ENCODE measurements around the gene ARHGAP5.

The ARHGAP5 gene

GRCh38 chr14:32185097-32185496 lies 108.0 kb downstream of the ARHGAP5 start:
- DNase-seq, result no peak

DNA sequence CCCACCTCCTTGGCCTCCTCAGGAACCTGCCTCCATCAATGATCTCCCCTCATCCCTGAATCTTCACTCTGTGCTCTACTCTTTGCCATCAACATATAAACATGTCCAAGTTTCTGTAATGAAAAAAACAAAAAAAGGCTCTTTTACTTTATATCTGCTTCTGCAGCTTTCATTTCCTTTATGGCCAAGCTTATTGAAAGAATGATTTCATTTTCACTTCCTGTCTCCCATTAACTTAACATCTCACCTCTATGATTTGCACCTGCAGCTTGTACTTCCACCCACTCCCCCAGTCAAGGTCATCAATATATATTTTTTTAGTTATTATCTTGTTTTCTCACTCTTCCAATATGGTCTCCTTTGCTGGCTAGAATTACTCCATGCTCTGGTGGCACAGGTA lies 109.1 kb downstream of the ARHGAP5 start:
- no peak for DNase-seq

GRCh38 chr14:32189811-32190210 lies 112.7 kb downstream of the ARHGAP5 start:
- no peak for DNase-seq

DNA sequence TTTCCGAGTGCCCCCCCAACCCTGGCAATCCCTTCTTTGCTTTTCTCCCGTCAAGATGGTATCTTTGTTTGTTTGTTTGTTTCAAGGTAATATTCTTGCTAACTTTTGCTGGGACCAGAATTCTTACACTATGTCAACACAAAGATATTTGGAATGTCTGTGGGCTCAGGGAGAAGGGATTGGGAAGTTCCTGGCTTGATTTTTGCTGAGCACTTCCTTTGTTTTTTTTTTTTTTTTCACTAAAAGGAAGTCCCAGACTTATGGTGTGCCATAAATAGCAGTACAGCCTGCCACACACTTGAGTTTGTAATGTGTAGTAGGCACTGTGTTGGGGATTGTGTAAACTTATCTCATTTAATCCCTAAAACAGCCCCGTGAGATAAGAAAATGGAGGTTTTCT lies 113.6 kb downstream of the ARHGAP5 start:
- DNase-seq, result no peak

DNA sequence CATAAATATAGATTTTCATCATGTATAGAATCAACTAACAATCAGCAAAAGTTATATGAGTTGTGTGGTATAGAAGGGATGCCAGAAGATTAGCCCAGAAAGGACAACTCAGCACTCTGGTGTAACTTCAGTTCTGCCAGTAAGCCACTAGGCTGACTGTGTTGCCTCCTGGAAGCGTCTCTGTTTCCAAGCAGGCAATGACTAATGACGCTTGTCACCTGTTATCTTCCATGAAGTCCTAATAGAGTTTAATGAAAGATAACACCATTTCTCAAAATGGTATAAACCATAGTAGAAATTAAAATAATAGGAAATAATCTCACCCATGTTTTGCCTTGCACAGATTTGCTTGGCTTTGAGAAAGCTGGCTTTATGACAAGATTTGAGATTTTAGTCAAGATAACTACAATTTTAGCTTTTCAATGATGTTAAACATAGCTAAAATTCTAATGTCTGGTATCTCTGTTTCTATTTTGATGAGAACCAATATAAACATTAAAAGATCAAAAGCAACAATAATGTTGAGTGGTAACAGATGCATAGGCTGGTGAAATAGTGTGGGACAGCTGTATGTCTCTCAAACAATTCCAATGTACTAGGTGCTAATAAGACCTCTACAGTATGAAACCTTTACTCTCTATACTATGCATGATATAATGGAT lies 115.7 kb downstream of the ARHGAP5 start:
- DNase-seq, result no peak

DNA sequence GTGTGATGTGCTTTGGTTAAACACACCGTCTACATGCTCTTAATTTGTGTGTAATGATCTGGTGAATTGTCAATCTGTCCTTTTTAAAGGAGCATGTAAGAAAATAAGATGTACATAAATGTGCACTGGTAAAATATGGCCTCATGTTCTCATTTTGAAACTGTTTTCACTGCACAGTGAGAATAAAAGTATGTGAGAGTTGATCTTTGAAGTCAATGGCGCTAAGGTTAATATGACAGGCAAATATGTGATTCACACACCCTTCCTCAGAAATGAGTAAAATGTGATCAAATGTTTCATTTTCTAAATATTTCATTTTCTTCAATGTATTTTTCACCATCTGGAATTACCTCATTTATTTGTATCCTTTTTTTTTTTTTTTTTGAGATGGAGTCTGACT lies 116.4 kb downstream of the ARHGAP5 start:
- no peak for DNase-seq

DNA sequence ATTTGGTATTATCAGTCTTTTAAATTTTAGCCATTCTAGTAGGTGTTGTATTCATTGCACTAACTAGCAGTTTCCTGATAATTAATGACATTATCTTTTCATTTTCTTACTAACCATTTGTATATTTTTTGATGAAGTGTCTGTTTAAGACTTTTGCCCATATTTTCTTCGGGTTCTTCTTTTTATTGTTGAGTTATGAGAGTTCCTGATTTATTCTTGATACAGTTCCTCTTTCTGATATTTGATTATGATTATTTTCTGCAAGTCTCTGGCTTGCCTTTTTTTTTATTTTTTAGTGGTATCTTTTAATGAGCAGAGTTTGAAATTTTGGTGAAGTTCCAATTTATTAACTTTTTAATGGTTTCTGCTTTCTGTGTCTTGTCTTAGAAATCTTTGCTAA lies 118.5 kb downstream of the ARHGAP5 start:
- DNase-seq, result no peak

GRCh38 chr14:32197919-32198318 lies 120.8 kb downstream of the ARHGAP5 start:
- DNase-seq, result no peak

- DNase-seq, result no peak
Measured at GRCh38 chr14:32200368-32201192, 123.5 kb downstream of the ARHGAP5 start.

- DNase-seq, result peak; percentile 78
Measured at GRCh38 chr14:32201193-32201815, 124.2 kb downstream of the ARHGAP5 start.

GRCh38 chr14:32201816-32202490 lies 124.8 kb downstream of the ARHGAP5 start, which contains the start of gene RNU6-7:
RNU6-7 (plus strand) TSS chr14:32202045.
- peak; percentile 78 for DNase-seq

- no peak for DNase-seq
Measured at GRCh38 chr14:32202491-32202997, 125.4 kb downstream of the ARHGAP5 start.

DNA sequence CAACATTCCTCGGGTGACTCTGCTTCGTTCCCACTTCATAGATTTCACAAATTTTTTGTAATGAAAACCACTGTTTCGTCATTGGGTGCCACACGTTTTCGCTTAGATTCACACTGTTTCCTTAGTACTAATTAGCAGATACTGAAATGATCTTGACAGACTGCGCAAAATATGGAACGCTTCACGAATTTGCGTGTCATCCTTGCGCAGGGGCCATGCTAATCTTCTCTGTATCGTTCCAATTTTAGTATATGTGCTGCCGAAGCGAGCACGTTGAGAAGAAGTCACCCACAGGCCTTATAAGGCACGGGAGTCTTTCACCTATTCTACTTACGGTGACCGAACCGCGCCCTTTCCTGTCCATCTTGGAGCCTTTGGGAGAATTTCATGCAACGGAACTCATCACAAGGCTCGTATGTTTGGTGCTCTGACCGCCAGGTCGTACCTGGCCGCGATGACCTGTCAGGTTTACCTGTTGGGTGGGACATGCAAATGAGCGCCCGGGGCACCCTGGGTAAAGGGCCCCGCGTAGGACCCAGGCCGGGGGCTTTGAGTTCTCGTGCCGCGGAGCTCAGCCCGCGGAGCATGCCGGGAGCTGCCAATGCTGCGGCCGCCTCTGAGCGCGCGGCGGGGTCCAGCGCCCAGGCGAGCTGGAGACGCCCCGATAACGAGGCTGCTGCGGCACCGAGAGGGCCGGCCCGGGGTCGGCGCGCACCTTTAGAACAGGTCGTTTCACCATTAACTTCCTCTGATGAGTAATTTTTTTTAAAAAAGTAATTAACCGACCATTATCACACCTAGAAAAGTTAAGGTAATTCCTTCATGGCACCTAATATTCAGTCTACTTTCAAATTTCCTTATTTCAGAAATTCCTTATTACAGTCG lies 126.1 kb downstream of the ARHGAP5 start, which contains the start of gene RNU6-8:
Gene RNU6-8 (minus strand): TSS at position 272 of the 885 bp plus-strand sequence.
- peak; percentile 85 for DNase-seq

GRCh38 chr14:32203928-32204357 lies 126.8 kb downstream of the ARHGAP5 start:
- DNase-seq, result no peak

DNA sequence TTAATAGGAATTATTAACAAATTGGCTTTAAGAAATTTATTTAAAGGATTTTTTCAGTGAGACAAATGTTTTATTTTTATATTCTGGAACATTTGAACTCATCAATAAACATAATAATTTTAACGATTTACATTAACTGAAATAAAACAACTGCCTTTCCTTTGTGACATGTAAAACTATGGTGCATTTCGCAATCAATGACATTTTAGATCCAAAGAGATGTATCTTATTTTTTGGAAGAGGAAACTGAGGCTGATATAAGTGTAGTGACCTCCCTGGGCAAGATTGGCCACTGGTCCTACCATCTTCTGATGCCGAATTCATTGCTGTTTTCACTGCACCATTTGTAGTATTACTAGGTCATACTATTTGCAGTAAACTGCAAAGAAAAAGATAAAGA lies 128.4 kb downstream of the ARHGAP5 start:
- DNase-seq, result no peak

GRCh38 chr14:32205984-32206383 lies 128.9 kb downstream of the ARHGAP5 start:
- no peak for DNase-seq

DNA sequence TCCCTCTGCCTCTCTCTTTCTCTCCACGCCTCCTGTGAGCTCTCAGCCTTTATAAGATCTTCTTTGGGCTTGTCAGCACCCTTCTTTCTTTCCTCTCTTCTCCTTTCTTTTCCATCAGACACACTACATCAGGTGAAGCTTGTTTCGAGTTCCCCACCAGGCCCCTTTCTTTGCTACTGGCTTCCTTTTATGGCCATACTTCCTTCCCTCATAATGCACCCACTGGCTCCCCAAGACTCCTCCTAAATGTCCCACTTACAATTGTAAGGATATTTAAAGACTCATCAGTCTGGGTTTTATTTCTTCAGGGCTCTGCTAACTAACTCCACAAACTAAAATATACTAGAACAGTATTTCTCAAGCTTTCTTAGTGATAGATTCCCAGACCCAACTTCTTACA lies 129.4 kb downstream of the ARHGAP5 start:
- DNase-seq, result no peak

- DNase-seq, result no peak
Measured at GRCh38 chr14:32208490-32208889, 131.4 kb downstream of the ARHGAP5 start.
